Fibroblast of lung (primary cell): ENCODE measurements around the gene UBA3.

Experiments
- CTCF ChIP-seq, 2 donors: IDR thresholded peaks in 1 of 2; conservative IDR thresholded peaks in 1 of 2; 1 replicate in 1 of 2; 2 replicates in 1 of 2; pipeline ENCODE4 v1.5.1; 2011 to 2012; ENCODE audit warnings: low read length in 2 of 2, control low read depth in 1 of 2, inconsistent platforms in 1 of 2, low read depth in 1 of 2, mild to moderate bottlenecking in 1 of 2
- EZH2 ChIP-seq: IDR thresholded peaks from 2 replicates; pipeline ENCODE4 v1.5.1; 2012; ENCODE audit warnings: low read length, control low read depth, mild to moderate bottlenecking; ENCODE audit errors: missing control alignments

- TF ChIP-seq EZH2 (no peak), CTCF (conservative IDR thresholded peaks at IDR 0.05 in 1 of 2, IDR thresholded peaks at IDR 0.05 in 1 of 2; ENCODE audit: low read depth in 1 of 2, low read length in 2 of 2) (no peak)
Observed at GRCh38 chr3:69094467-69095205, 14.5 kb upstream of the UBA3 start.
